Adrenal gland (tissue), 12 donors: ENCODE results near the gene NELFCD. TPM values are rescaled to one million over a fixed set of nuclear protein-coding genes. Genes with fewer than 3 reads are reported as not detected.

Experiments used
- DNase-seq, 7 donors: peaks; one replicate each; pipeline ENCODE4 v3.0.0-alpha.2; 2019 to 2020
- H3K27ac ChIP-seq, 5 donors: fragments of 200-600 bp; sonication (generic) in 4 of 5; 1 replicate in 3 of 5; 2 replicates in 2 of 5; pipeline versions ENCODE4 v1.5.1 to v1.8.0; 2016 to 2020; ENCODE audit warnings: mild to moderate bottlenecking in 1 of 5
- H3K27me3 ChIP-seq: fragments of 200-600 bp; 2 replicates; pipeline ENCODE4 v1.8.0; 2021
- H3K36me3 ChIP-seq, 2 donors: fragments of 200-600 bp; replicated peaks in 1 of 2; 1 replicate in 1 of 2; 2 replicates in 1 of 2; pipeline versions ENCODE4 v1.5.1 to v1.8.0; 2018 to 2022
- H3K4me1 ChIP-seq, 2 donors: fragments of 200-600 bp; replicated peaks in 1 of 2; 1 replicate in 1 of 2; 2 replicates in 1 of 2; pipeline versions ENCODE4 v1.5.1 to v1.8.0; 2018 to 2021
- H3K4me3 ChIP-seq, 4 donors: fragments of 200-600 bp; sonication (generic) in 3 of 4; one replicate each; pipeline ENCODE4 v1.5.1; 2016 to 2018
- H3K9me3 ChIP-seq, 3 donors: fragments of 200-600 bp; sonication (generic) in 1 of 3; replicated peaks in 1 of 3; 1 replicate in 2 of 3; 2 replicates in 1 of 3; pipeline versions ENCODE4 v1.5.1 to v1.8.0; 2016 to 2021
- CTCF ChIP-seq, 6 experiments: fragments of 450-650 bp in 4 of 6; fragments of 200-600 bp in 2 of 6; sonication (generic) in 1 of 6; IDR thresholded peaks; 1 replicate in 5 of 6; 2 replicates in 1 of 6; pipeline versions ENCODE4 v1.5.1 to v1.8.0; 2016 to 2021; ENCODE audit warnings: antibody characterized with exemption in 6 of 6, mild to moderate bottlenecking in 2 of 6, moderate library complexity in 1 of 6
- POLR2A ChIP-seq, 2 donors: fragments of 450-650 bp; IDR thresholded peaks; one replicate each; pipeline ENCODE4 v1.6.1; 2017; ENCODE audit warnings: antibody characterized with exemption in 2 of 2, mild to moderate bottlenecking in 2 of 2, moderate library complexity in 1 of 2
- WGBS, 4 donors: extraction: QIAGEN DNeasy Blood & Tissue Kit in 2 of 4; methylation state at CpG; one replicate each; pipeline versions ENCODE4 v1.1.5 to v1.1.7; 2013 to 2017; 5-methylcytosine and 5-hydroxymethylcytosine counted together
- intact Hi-C, 2 donors: fragments of 100-400 bp; cut with DNase I; formaldehyde crosslinking; loops; one replicate each; pipeline versions ENCODE4 v1.14.1 to v1.15.0; 2022 to 2023
- polyA plus RNA-seq, 3 donors: library from polyadenylated mRNA; stranded (reverse); fragments of 200-250 nt in 2 of 3; fragments of 350-450 nt in 1 of 3; fragmentation: Illumina TruSeq in 1 of 3; extraction: RNeasy Lipid Tissue Mini Kit (QIAGEN cat#74804) in 1 of 3; gene quantifications; one replicate each; pipeline ENCODE4 v1.2.3, GENCODE V29; 2013 to 2014
- total RNA-seq, 9 donors: library from RNA; depleted of rRNA in 4 of 9; stranded (reverse); fragments of >200 nt in 4 of 9; fragments of 120-200 nt in 1 of 9; fragmentation: NEBNext Ultra II Directional in 1 of 9; extraction: Animal tissue kit (Norgen Biotek cat#: 25700) in 1 of 9; gene quantifications; one replicate each; pipeline versions ENCODE4 v1.1.0 to v1.2.4, GENCODE V29; 2013 to 2023
- donor health status: healthy with polysubstance abuse.
- donor health status: Bipolar disorder and iron deficiency.
- donor health status: DM: yes; HTN: yes; CAD: no.
- donor health status: DM: no; HTN: no; CAD: no.
- donor health status: DM: no; HTN: no; CAD: no.
- donor health status: DM: yes; HTN: yes; CAD: no.

Gene NELFCD
- total and polyA plus RNA-seq, 12 donors = 47.1 to 107 (median 75.0) TPM

- intact Hi-C loops = no loop called here
- DNase-seq = peak; percentile 37 to 69 (median 55)
- peaks cover 14 to 34% of the 10 kb centered on the region in 2 donors for H3K4me1 ChIP-seq
- 55 to 68% (median 63%) methylated on average over 4 of the region's 4 CpGs for WGBS, 4 donors
- H3K4me3 ChIP-seq = peak overlapping the region in 1 of 4 donors; percentile 26
- TF ChIP-seq POLR2A (IDR thresholded peaks at IDR 0.05) (no peak), CTCF (IDR thresholded peaks at IDR 0.05) (no peak)
- peaks cover 0 to 15% of the 10 kb centered on the region in 2 donors for H3K36me3 ChIP-seq
- H3K9me3 ChIP-seq = no peaks in the 10 kb centered on the region
- peak overlapping the region in 3 of 5 donors; percentile 19 to 87 (median 86) for H3K27ac ChIP-seq
- no peaks in the 10 kb centered on the region for H3K27me3 ChIP-seq
Measured at GRCh38 chr20:59004493-59004762, 23.4 kb downstream of the NELFCD start.

- H3K4me1 ChIP-seq = peaks cover 14 to 34% of the 10 kb centered on the region in 2 donors
- WGBS, 4 donors = 34 to 49% (median 35%) methylated on average over 11 to 17 of the region's 17 CpGs
- H3K36me3 ChIP-seq = peaks cover 0 to 13% of the 10 kb centered on the region in 2 donors
- peak; percentile 51 to 80 (median 70) for DNase-seq
- intact Hi-C loops = no loop called here
- H3K9me3 ChIP-seq = no peaks in the 10 kb centered on the region
- H3K4me3 ChIP-seq = peak overlapping the region in 1 of 4 donors; percentile 82
- no peaks in the 10 kb centered on the region for H3K27me3 ChIP-seq
- TF ChIP-seq POLR2A (IDR thresholded peaks at IDR 0.05) = no peak
- H3K27ac ChIP-seq = peak overlapping the region in 3 of 5 donors; percentile 75 to 87 (median 86)
Measured at GRCh38 chr20:59004763-59005522, 23.9 kb downstream of the NELFCD start.

GRCh38 chr20:59005523-59006166 is 24.6 kb downstream of the NELFCD start:
- Histone ChIP-seq H3K9me3 (no peaks in the 10 kb centered on the region), H3K4me1 (peaks cover 15 to 34% of the 10 kb centered on the region in 2 donors), H3K27ac (peak overlapping the region in 4 of 5 donors; percentile 68 to 87 (median 80)), H3K36me3 (peaks cover 0 to 13% of the 10 kb centered on the region in 2 donors), H3K4me3 (peak overlapping the region in 2 of 4 donors; percentile 38 to 82), H3K27me3 (no peaks in the 10 kb centered on the region)
- DNase-seq = no peak
- no peak for TF ChIP-seq POLR2A (IDR thresholded peaks at IDR 0.05)
- no peak for TF ChIP-seq CTCF (IDR thresholded peaks at IDR 0.05)
- 50 to 78% (median 69%) methylated on average over 1 to 3 of the region's 3 CpGs for WGBS, 4 donors
- intact Hi-C loops = no loop called here

GRCh38 chr20:59006167-59006863 is 25.3 kb downstream of the NELFCD start:
- intact Hi-C loops = no loop called here
- WGBS, 4 donors = 40 to 90% (median 44%) methylated on average over 10 to 29 of the region's 29 CpGs
- peak overlapping the region; percentile 24 to 87 (median 75) for H3K27ac ChIP-seq
- H3K4me3 ChIP-seq = peak overlapping the region in 3 of 4 donors; percentile 28 to 82 (median 38)
- H3K4me1 ChIP-seq = peaks cover 17 to 34% of the 10 kb centered on the region in 2 donors
- peaks cover 0 to 8% of the 10 kb centered on the region in 2 donors for H3K36me3 ChIP-seq
- no peaks in the 10 kb centered on the region for H3K9me3 ChIP-seq
- TF ChIP-seq POLR2A (IDR thresholded peaks at IDR 0.05) (no peak), CTCF (IDR thresholded peaks at IDR 0.05) (no peak)
- no peaks in the 10 kb centered on the region for H3K27me3 ChIP-seq
- peak in 3 of 7 donors; percentile 27 to 41 (median 30) for DNase-seq
